RKO (cell line): ENCODE data around the gene THYN1.
"Not testable (repeated sequence)": the region's sequence is repeated elsewhere in the genome, so short reads cannot be mapped to it uniquely, and the experiment has no call there.

Experiments
- DNase-seq: peaks from one replicate; pipeline ENCODE4 v3.0.0-alpha.2; 2016; ENCODE audit warnings: low spot score

THYN1 gene

DNA sequence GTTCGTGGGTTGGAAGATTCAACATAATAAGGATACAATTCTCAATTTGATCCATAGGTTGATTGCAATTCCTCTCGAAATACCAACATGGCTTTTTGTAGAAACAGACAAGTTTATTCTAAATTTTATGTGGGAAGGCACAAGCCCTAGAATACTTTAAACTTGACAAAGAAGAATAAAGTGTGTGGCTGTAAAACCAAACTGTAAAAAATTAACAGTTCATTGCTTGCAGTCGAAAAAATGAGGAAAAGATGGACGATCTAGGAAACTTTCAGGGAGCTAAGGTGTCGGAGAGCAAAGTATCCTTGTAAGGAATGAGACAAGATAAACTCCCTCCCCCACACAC, 22.0 kb upstream of the THYN1 start:
- DNase-seq: no peak

DNA sequence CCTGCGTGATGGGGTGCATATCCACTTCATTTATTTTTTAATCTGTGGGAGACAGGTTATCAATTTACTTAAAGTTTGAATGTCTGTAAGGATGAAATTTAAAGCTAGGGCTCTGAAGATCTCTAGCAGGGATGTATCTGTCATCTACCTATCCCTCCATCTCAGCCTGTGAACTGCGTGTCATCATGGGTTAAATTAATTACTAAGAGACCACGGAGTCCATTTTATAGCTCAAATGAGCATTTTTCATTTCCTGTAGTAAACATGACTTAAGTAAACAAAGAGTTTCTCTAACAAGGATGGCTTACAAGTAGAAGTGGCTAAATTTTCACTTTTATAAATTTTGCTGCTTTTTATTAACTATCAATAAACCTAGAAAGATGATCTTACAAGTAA, 20.2 kb upstream of the THYN1 start:
- DNase-seq: no peak

GRCh38 chr11:134272381-134273316, 19.5 kb upstream of the THYN1 start:
- DNase-seq: no peak

GRCh38 chr11:134271978-134272377, 18.8 kb upstream of the THYN1 start:
- DNase-seq: no peak

- peak; percentile 46 for DNase-seq
Measured at GRCh38 chr11:134270250-134270714, 17.1 kb upstream of the THYN1 start.

DNA sequence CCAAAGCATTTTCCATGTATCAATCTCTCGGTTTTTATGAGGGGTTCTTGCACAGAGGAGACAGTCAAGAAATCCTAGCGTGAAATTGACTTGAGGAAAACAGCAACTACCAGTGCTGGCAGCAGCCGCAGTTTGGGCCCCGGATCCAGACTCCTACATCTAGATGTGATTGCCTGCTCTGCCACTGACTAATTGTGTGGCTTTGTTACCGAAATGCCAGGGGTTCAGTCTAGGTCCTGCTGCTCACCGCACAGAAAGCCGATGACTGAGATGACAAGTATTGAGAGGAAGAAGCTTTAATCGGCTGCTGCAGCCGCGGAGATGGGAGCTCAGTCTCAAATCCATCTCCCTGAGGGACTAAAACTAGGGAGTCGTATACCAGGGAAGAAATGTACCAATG, 14.8 kb upstream of the THYN1 start:
- no peak for DNase-seq

DNA sequence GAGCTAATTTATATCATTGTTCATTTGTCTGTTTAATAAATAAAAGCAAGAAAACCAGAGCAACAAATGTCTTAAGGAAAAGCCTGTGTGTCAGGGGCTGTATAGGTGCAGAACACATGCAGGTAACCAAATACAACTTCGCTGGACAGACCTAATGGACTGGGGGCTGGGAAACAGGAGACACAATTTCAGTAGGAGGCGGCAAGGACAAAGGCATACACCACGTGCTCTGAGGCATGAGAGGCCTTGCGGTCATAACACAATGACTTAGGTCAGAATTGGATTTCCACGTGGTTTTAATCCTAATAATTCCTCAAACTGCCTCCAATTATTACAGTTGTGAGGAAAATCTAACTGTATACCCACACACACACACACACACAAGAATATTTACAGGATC, 14.3 kb upstream of the THYN1 start:
- no peak for DNase-seq

GRCh38 chr11:134266841-134267251, 13.7 kb upstream of the THYN1 start:
- DNase-seq: no peak

GRCh38 chr11:134266440-134266839, 13.3 kb upstream of the THYN1 start:
- DNase-seq: no peak

- no peak for DNase-seq
Measured at GRCh38 chr11:134264966-134265764, 12.0 kb upstream of the THYN1 start.

DNA sequence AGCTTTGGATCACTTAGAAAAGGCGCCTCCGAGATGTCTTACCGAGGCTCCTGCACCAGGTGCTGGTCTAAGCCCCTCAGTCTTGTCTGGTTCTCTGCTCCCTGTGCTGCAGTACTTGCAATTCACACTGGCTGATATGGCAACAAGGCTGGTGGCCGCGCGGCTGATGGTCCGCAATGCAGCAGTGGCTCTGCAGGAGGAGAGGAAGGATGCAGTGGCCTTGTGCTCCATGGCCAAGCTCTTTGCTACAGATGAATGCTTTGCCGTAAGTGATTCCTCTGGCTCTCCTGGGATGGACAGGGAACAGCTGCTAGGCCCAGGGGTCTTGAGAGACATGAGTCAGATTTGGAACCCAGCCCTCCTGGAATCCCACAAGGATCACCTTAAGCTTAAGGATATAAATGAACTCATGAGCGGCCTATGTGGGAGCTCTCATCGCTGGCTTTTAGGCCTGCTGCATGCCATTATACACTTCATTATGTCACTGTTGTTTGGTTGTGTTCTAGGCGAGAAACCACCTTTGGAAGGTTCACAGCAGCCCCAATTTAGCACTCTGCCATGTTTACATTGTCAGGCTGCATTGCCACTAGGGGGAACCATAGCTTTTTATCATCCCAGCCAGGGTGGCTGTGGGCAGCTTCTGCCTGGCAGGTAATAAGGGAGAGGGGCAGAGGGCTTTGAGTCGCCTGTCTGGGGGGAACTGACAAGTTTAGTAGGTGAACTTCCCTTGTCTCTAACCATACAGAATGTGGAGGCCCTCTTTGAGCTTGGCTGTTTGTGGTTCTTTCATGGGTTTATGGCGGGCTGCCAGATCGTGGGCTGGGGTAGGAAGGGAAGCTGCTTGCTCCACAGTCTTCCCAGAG, 8.7 kb upstream of the THYN1 start:
- DNase-seq: peak; percentile 34

DNA sequence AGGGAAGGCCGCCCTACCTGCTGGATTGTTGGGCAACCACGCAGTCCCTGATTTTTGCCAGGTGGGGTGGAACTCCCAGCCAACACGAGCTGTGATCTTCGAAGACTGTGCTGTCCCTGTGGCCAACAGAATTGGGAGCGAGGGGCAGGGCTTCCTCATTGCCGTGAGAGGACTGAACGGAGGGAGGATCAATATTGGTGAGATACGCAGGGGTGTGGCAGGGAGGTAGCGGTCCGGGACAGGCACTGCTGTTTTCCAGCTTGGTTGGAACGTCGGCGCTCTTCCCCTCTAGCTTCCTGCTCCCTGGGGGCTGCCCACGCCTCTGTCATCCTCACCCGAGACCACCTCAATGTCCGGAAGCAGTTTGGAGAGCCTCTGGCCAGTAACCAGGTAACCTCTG, 7.8 kb upstream of the THYN1 start:
- DNase-seq: no peak

DNA sequence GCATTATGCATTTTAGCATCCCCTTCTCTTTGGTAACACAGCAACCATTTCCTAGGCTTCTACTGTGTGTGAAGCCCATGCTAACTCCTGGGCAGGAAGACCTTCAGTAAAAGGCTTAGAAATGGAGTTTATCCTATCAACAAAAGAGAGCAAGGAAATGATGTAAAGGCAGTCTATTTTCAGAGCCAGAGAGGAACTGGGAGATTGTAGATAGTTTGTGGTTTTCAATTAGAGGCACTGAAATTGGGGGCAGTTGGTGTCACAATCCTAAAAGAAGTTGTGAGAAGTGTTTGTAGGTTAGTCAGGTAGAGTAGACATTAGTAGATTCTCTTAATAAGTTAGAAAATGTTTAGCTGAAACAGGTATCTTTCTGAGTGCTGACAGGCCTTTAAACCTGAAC, 7.4 kb upstream of the THYN1 start:
- DNase-seq: no peak

GRCh38 chr11:134258577-134258976, 5.4 kb upstream of the THYN1 start:
- no peak for DNase-seq

- DNase-seq: no peak
Measured at GRCh38 chr11:134257101-134257500, 3.9 kb upstream of the THYN1 start.

DNA sequence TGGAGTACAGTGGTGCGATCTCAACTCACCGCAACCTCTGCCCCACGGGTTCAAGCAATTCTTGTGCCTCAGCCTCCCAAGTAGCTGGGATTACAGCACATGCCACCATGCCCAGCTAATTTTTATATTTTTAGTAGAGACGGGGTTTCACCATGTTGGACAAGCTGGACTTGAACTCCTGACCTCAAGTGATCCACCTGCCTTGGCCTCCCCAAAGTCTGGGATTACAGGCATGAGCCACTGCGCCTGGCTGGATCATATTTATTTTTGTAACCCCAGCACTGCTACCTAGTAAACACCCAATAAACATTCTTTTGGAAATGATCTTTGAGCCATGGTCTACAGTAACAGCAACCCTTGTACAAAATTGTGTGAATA, 2.0 kb upstream of the THYN1 start:
- DNase-seq: not testable (repeated sequence)

DNA sequence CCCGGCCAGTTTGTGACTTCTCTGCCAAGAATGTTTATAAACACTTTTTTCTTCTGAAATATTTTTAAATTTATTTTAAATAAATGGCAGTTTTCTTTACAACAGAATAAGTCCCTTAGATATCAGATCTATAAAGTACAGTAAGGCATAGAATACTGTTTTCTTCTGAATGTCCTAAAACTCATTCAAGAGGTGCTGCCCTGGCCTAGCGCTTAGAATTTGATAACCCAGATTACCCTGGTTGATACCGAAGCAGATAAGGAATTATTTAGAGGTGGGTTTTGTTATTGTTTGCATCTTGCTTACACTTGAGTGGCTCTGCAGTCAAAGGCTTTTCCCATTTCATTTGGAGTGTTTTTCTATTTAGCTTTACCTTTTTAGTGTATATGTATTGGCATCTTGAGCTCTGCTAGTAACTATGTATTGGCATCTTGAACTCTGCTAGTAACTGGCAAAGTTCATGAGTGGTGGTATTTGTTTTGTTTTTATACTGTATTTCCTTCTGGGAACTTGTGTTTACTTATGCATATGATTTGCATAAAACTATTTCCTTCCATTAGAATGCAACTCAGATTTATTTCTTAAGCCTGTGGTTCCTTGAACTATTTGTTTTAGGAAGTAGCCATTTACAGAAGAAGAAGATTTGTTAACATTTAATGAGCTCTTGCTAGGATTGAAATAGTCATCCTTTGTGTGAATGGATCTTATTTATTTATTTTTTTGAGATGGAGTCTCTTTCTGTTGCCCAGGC, 1.5 kb upstream of the THYN1 start:
- peak; percentile 19 for DNase-seq

- DNase-seq: peak; percentile 7
Measured at GRCh38 chr11:134252346-134253187, 585 bp downstream of the THYN1 start.

DNA sequence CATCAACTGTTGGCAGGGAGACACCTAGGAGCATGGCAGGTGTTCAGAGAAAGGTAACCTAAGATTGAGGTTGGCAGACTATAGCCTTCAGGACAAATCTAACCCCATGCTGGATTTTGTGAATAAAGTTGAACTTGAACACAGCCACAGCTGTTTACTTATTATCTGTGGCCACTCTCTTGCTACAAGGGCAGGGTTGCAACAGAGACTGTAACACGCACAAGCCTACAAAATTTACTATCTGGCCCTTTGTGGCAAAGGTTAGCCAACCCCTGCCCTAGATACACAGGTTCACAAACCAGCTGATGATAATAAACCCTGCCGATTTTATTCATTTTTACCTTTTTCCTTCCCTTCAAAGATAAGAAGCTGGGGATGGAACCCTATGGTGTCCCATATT, 2.5 kb downstream of the THYN1 start:
- no peak for DNase-seq

DNA sequence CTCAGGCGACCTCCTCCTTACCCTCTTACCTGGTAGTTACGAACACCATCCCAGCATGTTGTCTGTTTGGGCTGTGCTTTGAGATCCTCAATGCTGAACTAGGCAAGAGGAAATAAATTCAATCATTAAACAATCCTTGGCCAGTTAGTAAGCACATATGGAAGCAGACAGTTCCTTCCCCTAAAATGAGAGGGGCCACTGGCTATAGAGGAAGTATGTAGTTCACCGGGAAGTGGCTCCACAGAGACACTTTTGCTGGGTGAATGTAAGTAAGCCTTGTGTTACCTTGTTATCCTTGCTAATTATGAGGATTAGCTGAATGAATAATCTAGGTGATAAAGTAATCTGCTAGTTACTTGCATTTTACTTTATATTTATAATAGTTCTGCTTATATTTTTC, 2.9 kb downstream of the THYN1 start:
- no peak for DNase-seq
